KOPT-K1 (cell line): ENCODE results near the gene GLP1R.
"Not testable (repeated sequence)": the region's sequence is repeated elsewhere in the genome, so short reads cannot be mapped to it uniquely, and the experiment has no call there.

ENCODE experiments used
- H3K27ac ChIP-seq: fragments of 200-600 bp; sonication (generic); 2 replicates; pipeline ENCODE4 v1.5.1; 2016; ENCODE audit warnings: antibody characterized with exemption, mild to moderate bottlenecking, low read depth, low read length; ENCODE audit not compliant: poor library complexity, severe bottlenecking
- H3K36me3 ChIP-seq: fragments of 200-600 bp; sonication (generic); 2 replicates; pipeline ENCODE4 v1.5.1; 2017; ENCODE audit warnings: antibody characterized with exemption, mild to moderate bottlenecking, low read length, moderate library complexity; ENCODE audit not compliant: insufficient read depth
- H3K9me3 ChIP-seq: fragments of 200-600 bp; sonication (generic); 2 replicates; pipeline ENCODE4 v1.5.1; 2017; ENCODE audit warnings: antibody characterized with exemption, low read length, mild to moderate bottlenecking; ENCODE audit not compliant: insufficient read depth, poor library complexity, severe bottlenecking

GLP1R gene

DNA sequence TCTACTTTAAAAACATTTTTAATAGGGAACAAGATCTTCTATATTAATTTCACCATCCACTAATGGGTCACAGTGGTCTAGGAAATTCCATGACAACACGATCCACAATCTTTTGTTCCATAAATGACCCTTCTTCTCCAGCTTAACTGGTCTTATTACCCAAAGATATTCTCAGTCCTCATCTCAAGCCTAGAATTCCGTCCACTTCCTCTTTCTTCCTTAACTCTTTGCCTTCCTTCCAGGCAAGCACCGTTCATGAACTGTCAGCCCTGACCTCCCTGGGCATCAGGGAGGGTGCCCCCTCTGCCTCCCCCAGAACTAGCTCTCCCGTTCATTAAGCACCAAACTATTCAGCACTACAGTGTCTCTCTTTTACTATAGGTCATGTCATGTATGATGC is 58.5 kb downstream of the GLP1R start:
- H3K9me3 ChIP-seq = no peaks in the 10 kb centered on the region
- peaks cover 71% of the 10 kb centered on the region for H3K36me3 ChIP-seq
- H3K27ac ChIP-seq = no peak overlapping the region

DNA sequence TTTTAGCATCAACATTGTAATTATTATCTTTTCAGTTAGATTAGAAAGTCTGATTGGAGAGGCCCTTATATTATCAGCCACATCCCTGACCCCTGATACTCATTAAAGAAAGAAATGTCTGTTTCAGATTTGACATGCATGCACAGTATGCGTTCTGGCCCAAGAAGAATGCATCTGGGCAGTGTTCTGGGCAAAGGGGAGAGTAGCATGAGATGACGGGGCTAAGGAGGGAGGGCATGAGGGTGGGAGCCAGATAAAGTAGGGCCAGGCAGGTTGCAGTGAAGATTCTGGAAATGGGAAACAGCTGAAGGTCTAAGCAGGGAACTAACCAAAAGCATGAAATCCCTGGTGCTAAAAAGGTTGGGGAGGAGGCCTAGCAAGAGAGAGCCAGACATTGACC is 59.1 kb downstream of the GLP1R start:
- Histone ChIP-seq H3K36me3 (peaks cover 66% of the 10 kb centered on the region), H3K27ac (no peak overlapping the region), H3K9me3 (no peaks in the 10 kb centered on the region)

DNA sequence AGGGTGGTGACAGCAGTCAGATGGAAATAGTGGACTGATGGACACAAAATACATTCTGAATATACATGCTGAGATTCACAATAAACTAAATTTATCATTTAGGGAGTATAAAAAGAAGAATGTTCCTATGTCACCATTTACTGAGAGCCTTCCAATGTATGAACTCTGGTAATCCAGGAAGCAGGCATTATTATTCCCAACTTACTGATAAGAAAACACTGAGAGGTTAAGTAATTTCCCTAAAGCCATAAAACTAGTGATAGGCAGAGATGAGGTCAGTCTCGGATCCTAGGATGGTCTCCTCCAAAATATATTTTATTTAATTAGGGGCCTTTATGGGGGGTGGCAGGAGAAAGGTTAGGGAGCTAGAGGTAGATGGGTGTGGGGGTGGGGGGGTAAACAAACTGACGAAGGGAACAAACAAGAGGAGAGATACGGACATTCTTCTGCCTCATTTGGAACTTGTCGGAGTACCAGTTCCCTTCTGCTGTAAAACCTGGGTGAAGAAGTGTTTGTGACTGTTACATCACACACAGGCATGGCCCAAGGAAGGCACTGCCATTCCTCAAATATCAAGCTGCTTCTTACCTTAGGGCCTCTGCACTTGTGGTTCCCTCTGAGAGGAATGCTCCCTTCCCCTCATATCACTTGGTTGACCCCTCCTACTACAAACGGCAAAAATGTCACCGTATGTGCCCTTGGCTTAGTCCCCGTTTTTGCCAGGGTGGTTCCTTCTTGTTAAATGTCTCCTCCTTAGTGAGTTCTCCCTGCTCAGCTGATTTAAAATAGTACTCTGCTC is 59.7 kb downstream of the GLP1R start:
- no peak overlapping the region for H3K27ac ChIP-seq
- peaks cover 60% of the 10 kb centered on the region for H3K36me3 ChIP-seq
- H3K9me3 ChIP-seq = no peaks in the 10 kb centered on the region

DNA sequence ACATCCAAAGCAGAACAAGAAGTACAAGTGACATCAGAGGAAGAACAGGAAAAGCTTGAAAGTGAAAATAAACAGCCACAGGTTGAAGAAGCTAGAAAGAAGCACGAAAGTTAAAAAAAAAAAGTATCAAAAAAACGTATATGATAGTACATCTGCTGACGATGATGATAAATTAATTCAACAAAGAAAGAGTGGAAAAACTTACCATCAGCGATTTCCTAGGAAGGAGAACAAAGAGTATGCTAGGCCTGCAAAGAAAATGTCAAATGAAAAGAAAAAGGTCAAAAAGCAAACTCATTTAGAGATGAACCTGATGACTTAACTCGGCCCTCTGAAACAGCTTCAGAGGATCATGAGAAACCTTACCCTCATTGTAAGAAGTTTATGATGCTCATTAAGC is 62.7 kb downstream of the GLP1R start:
- no peaks in the 10 kb centered on the region for H3K9me3 ChIP-seq
- H3K36me3 ChIP-seq = peaks cover 33% of the 10 kb centered on the region
- no peak overlapping the region for H3K27ac ChIP-seq

DNA sequence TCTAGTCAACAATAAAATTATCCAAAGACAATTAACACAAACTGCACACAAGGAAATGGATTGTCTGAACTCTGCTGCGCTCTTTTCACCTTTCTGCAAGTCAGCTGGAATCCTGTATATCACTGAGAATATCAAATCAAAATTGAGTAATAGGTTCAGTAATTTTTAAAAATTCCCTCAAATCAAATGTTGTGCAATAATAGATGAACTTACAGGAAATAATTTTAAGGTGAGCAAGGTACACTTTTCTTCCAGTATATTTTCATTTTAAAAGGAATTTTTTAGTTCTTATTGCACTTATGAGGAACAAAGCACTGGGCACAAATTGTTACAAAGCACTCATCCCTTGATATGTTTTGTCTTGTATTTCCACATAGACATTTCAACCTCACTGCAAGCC is 65.2 kb downstream of the GLP1R start:
- H3K27ac ChIP-seq = peak overlapping the region; percentile 97

DNA sequence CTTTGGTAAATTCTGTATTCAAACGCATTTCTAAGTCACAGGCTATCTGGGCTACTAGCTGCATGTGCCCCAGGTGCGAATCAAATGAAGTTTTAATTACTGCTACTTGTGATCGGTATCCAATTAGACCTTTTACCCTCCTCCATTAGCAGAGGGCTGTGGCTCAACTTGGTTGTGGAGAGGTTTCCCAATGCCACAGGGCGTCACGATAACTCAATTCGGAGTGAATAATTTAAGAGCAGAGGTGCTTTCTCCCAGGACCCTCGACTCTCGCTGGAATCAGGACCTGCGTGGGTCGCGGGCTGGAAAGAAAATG is 65.8 kb downstream of the GLP1R start:
- Histone ChIP-seq H3K27ac (peak overlapping the region; percentile 97), H3K36me3 (peaks cover 12% of the 10 kb centered on the region), H3K9me3 (no peaks in the 10 kb centered on the region)

More for the DNA sequence above, 65.2 kb downstream of the GLP1R start:
- Histone ChIP-seq H3K36me3 (peaks cover 18% of the 10 kb centered on the region), H3K9me3 (no peaks in the 10 kb centered on the region)

DNA sequence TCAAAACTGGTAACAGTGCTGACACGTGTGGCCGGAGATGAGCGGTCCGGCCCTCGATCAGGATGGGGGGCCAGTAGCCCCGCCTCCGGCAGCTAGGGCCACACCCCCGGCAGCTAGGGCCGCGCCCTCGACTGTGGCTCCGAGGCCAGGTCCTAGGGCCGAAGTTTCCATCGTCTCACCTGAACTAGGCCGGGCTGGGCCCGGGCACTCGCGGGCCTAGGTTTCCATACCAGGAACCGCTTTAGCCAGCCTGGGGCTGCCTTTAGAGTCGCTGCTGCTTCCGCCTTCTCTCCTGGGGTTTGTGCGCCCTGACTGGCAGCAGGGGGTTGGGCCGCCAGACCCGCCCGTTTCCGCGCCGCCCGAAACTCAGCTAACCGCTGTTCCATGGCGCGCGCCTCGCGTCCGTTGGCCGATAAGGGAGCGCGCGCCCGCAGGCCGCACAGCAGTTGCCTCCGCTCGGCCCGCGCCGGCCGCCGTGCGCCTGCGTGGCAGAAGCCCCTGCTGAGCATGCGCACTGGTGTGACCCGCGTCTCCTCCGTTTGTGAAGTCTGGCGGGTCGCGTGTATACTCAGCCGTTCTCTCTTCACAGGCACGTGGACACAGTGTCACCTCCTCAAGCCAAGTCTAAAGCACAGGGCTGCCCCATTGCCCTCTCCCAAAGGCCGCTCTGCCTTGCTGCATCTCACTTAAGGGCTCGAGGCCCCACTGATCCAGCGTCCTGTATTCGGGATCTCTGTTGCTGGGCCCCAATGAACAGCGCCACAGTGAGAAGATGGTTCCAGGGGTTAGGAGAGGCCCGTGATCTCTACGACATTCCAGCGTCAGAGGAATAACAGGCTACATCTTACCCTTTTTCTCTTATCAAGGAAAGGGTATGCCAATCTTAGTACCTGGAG is 66.4 kb downstream of the GLP1R start, which contains the start of gene SAYSD1:
SAYSD1 (minus strand) TSS at position 483 of the 896 bp plus-strand sequence; CDS start at position 386, 97 bp downstream.
- no peaks in the 10 kb centered on the region for H3K9me3 ChIP-seq
- H3K36me3 ChIP-seq = peaks cover 6% of the 10 kb centered on the region
- peak within 1 kb of the TSS; percentile 97 for H3K27ac ChIP-seq

DNA sequence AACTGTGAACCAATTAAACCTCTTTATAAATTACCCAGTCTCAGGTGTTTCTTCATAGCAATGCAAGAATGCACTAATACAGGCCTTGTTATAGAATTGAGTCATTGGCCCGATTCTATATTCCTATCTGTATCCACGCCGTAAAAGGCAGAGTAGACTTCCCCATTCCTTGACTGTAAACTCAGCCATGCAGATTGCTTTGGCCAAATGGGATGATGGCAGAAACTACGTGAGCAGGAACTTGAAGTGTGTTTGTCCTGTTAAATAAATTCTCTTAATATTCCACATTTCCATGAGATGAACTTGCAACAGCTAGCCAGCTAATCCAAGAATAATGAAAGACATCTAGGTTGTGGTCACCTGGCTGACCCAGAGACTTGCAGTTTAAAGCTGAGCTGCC is 70.3 kb downstream of the GLP1R start:
- Histone ChIP-seq H3K36me3 (no peaks in the 10 kb centered on the region), H3K9me3 (no peaks in the 10 kb centered on the region), H3K27ac (no peak overlapping the region)

DNA sequence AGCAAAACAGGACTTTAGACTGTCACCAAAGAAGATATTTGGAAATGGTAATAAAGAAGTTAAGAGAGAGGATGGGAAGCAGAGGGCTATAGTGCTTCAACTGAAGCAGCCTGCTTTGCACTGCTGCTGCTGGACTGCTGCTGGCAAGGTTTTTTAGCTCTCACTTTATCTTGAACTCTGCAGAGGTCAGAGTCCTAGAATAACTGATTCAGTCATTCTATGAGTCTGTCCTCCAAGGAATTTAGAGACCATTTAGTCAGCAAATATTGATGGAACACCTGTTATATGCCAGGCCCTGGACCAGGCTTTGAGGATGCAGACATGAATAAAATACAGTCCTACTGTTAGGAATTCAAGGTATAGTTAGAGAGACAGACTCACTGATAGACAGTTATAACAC is 75.5 kb downstream of the GLP1R start:
- Histone ChIP-seq H3K27ac (no peak overlapping the region), H3K36me3 (no peaks in the 10 kb centered on the region), H3K9me3 (no peaks in the 10 kb centered on the region)

DNA sequence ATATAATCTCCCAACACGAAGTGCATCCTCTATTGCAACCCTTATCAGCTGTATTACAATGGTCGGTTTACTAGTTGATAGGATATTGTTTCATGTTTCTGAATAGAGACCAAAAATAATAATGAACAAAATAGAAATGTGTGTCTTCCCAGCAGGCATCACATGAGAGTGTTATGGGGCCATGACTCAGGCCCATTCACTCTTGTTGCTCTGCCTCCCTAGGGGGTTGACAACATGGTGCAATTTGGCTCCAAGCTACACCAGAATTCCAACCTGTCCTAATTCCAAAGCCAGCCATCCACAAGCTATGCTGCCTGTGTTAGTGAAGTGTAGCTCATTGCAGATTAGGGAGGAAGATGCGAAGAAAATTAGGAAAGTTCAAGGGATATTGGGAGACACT is 79.5 kb downstream of the GLP1R start:
- H3K27ac ChIP-seq = no peak overlapping the region
- H3K36me3 ChIP-seq = no peaks in the 10 kb centered on the region
- H3K9me3 ChIP-seq = no peaks in the 10 kb centered on the region

DNA sequence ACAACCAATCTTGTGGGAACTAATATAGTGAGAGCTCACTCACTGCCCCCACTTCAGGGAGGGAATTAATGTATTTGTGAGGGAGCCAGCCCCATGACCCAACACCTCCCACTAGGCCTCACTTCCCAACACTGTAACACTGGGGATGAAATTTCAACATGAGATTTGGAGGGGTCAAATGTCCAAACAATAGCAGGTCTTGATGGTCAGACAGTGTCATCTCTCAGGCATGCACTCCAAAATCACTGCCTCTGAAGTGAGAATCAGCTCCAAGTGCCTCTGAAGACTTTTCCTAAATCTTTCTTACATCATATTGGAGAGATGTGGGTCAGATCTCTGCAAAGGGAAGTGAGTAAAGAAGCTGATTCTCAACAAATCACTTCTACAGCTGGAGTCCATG is 80.3 kb downstream of the GLP1R start:
- Histone ChIP-seq H3K9me3 (no peaks in the 10 kb centered on the region), H3K27ac (no peak overlapping the region), H3K36me3 (no peaks in the 10 kb centered on the region)

DNA sequence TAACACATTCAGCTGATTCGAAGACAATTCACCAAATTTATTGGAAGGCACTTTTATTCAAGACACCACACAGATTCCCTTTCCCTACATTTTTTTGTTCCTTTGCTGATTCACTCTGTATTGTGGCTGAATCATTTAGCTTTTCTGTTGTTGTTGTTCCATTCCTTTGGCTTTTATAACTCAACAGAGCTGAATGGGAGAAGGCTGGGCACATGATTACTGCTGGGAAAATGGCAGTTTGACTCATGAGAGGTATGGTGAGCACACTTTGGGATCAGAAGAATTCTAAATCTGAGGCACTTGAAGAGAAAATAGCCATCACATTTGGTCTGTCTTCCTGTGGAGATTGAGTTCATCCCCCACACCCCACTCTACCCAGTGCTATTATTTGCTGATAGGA is 82.1 kb downstream of the GLP1R start:
- Histone ChIP-seq H3K36me3 (no peaks in the 10 kb centered on the region), H3K27ac (no peak overlapping the region), H3K9me3 (no peaks in the 10 kb centered on the region)

DNA sequence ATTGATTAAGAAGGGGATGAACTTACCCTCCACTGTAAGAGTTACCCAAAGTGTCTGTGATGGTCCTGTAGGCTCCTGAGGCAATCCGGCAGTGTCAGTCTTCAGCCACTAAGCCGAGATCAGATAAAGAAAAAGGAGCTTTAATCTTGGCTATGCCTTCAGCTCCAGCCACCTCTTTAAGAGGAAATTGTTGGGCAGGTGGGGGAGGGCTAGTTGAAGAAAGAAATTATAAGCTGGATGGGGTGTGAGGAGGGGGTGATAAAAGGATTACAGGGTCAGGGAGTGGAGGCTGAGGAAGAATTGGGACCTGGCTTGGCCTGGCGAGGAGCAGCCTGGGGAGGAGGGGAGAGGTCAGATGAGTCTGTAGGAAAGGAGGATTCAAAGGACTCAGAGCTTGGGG is 86.2 kb downstream of the GLP1R start:
- H3K36me3 ChIP-seq, H3K9me3 ChIP-seq, H3K27ac ChIP-seq: not testable (repeated sequence)

DNA sequence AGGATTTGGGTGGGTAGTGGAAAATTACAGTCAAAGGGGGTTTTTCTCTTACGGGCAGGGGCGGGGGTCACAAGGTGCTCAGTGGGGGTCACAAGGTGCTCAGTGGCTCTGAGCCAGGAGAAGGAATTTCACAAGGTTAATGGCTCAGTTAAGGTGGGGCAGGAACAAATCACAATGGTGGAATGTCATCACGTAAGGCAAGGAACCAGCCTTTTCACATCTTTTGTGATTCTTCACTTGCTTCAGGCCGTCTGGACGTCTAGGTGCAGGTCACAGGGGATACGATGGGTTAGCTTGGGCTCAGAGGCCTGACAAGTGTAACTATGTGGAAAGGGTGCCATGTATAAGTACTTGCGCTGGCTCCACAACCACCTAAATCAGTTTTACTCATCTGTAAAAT is 87.6 kb downstream of the GLP1R start:
- not testable (repeated sequence) for H3K9me3 ChIP-seq, H3K27ac ChIP-seq

DNA sequence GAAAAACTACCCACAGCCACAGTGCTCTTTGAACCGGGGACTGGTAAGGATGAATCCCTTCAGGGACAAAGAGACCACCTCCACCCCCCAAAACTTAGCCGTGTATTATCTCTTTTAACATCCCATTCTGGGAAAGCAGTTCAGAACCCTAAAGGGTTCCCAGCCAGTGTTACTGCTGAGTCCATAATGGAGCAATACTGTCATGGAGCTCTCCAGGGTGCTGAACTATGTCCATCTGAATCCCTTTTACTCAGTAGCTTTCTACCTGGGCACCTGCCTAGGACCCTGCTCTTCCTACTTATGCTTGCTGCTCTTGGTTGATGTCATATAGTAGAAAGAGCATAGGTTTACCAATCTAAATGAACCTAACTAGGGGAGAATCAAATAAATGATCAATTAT is 88.7 kb downstream of the GLP1R start:
- H3K36me3 ChIP-seq = no peaks in the 10 kb centered on the region
- H3K9me3 ChIP-seq = no peaks in the 10 kb centered on the region
- no peak overlapping the region for H3K27ac ChIP-seq

More for the DNA sequence above, 87.6 kb downstream of the GLP1R start:
- H3K36me3 ChIP-seq = not testable (repeated sequence)
